ENCODE measurements around the gene TTBK1.

DNA sequence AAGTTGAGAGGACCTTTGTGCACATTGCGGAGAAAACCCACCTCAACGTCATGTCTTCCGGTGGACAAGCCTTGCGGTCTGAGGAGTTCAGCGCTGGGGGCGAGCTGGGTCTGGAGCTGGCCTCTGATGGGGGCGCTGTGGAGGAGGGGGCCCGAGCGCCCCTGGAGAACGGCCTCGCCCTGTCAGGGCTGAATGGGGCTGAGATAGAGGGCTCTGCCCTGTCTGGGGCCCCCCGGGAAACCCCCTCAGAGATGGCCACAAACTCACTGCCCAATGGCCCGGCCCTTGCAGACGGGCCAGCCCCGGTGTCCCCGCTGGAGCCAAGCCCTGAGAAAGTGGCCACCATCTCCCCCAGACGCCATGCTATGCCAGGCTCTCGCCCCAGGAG is 40.2 kb downstream of the TTBK1 start:
- no peak for TF ChIP-seq CTCF (IDR thresholded peaks at IDR 0.05)
- TF ChIP-seq POLR2AphosphoS5 (IDR thresholded peaks at IDR 0.05) = no peak
- TF ChIP-seq POLR2A (IDR thresholded peaks at IDR 0.05) = no peak

All from upper lobe of left lung (tissue), 4 donors.